Left lung (tissue), 10 donors: ENCODE results near the gene TIMM10B. TPM values are rescaled to one million over a fixed set of nuclear protein-coding genes. Genes with fewer than 3 reads are reported as not detected.

Experiments used
- ATAC-seq: fragments of 200-7000 bp; cut with Tn5 transposase; one replicate; pipeline ENCODE4 v1.9.1; 2020; ENCODE audit warnings: moderate library complexity
- DNase-seq, 4 donors: peaks; one replicate each; pipeline ENCODE4 v3.0.0-alpha.2; 2013 to 2020
- H3K27ac ChIP-seq, 2 donors: fragments of 200-600 bp; sonication (generic) in 1 of 2; one replicate each; pipeline versions ENCODE4 v1.5.0 to v1.8.0; 2020 to 2021
- H3K27me3 ChIP-seq, 2 donors: fragments of 200-600 bp; sonication (generic) in 1 of 2; one replicate each; pipeline versions ENCODE4 v1.5.0 to v1.8.0; 2020 to 2021
- H3K36me3 ChIP-seq, 2 donors: fragments of 200-600 bp; sonication (generic) in 1 of 2; one replicate each; pipeline versions ENCODE4 v1.5.0 to v1.8.0; 2020 to 2021
- H3K4me1 ChIP-seq, 2 donors: fragments of 200-600 bp; one replicate each; pipeline ENCODE4 v1.8.0; 2021
- H3K4me3 ChIP-seq, 2 donors: fragments of 200-600 bp; sonication (generic) in 1 of 2; one replicate each; pipeline versions ENCODE4 v1.5.0 to v1.8.0; 2020 to 2021; ENCODE audit warnings: mild to moderate bottlenecking in 1 of 2
- H3K9me3 ChIP-seq, 2 donors: fragments of 200-600 bp; sonication (generic) in 1 of 2; one replicate each; pipeline versions ENCODE4 v1.5.0 to v1.8.0; 2020 to 2021
- intact Hi-C, 2 donors: fragments of 100-400 bp; cut with DNase I; formaldehyde crosslinking; loops; one replicate each; pipeline versions ENCODE4 v1.11.2 to v1.14.2; 2022
- polyA plus RNA-seq, 6 donors: library from polyadenylated mRNA; unstranded; fragments of 120-200 nt; gene quantifications; one replicate each; pipeline ENCODE4 v1.2.1, GENCODE V29; 2013; ENCODE audit not compliant: insufficient read length in 6 of 6
- total RNA-seq, 2 donors: library from RNA; stranded (reverse); fragmentation: NEBNext Ultra II Directional; extraction: Animal tissue kit (Norgen Biotek cat#: 25700); gene quantifications; one replicate each; pipeline ENCODE4 v1.2.1, GENCODE V29; 2021
- TF ChIP-seq, protein P1 (sequence below), 2 donors: fragments of 200-600 bp; sonication (generic) in 1 of 2; IDR thresholded peaks; one replicate each; pipeline versions ENCODE4 v1.5.0 to v1.8.0; 2021; ENCODE audit warnings: antibody characterized with exemption in 2 of 2
- donor health status: DM: no; HTN: yes; CAD: no.
- donor health status: DM: no; HTN: no; CAD: no.

Gene TIMM10B
- total and polyA plus RNA-seq, 8 donors = 29.0 to 46.4 (median 30.9) TPM

DNA sequence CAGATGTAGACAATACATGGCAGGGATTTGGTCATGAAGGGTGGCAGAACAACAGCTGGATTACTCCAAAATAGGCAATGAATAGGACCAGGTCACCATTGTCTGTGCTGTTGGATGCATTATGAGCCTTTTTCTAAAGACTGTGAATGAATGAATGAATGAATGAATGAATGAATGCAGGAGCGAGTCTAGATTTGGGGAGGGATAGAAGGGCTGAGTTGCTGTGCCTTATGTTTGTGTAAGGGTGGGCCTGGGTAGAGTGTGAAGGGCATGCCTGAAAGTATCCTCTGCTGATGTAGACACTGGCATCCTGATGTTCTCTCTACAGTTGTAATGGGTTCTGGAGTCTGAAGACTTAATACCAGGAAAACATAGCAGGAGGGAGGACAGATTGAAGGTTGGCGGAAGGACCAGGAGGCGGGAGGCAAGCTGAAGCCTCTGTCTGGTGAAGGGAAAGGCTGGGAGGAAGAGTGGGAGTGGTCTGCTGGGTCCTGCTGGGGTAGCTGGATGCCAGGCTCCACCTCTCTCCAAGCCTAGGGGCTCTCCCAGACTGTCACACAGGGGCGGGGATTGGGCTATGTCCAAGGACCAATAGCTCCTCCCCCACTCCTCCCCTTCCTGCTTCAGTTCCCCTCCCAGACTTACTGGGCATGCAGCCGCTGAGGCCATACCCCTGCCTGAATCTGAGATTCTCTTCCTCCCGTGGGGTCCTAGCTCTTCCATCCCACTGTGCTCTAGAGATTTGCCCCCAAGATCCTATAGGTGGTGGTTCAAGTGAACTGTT is 12.4 kb upstream of the TIMM10B start:
- Histone ChIP-seq H3K36me3 (peaks cover 0 to 21% of the 10 kb centered on the region in 2 donors), H3K27ac (peak overlapping the region in 1 of 2 donors; percentile 55), H3K27me3 (no peaks in the 10 kb centered on the region), H3K4me3 (no peak overlapping the region), H3K4me1 (peaks cover 17 to 25% of the 10 kb centered on the region in 2 donors), H3K9me3 (no peaks in the 10 kb centered on the region)
- ATAC-seq (peak; percentile 76), DNase-seq (peak; percentile 85 to 95 (median 86))
- TF ChIP-seq, protein P1, sequence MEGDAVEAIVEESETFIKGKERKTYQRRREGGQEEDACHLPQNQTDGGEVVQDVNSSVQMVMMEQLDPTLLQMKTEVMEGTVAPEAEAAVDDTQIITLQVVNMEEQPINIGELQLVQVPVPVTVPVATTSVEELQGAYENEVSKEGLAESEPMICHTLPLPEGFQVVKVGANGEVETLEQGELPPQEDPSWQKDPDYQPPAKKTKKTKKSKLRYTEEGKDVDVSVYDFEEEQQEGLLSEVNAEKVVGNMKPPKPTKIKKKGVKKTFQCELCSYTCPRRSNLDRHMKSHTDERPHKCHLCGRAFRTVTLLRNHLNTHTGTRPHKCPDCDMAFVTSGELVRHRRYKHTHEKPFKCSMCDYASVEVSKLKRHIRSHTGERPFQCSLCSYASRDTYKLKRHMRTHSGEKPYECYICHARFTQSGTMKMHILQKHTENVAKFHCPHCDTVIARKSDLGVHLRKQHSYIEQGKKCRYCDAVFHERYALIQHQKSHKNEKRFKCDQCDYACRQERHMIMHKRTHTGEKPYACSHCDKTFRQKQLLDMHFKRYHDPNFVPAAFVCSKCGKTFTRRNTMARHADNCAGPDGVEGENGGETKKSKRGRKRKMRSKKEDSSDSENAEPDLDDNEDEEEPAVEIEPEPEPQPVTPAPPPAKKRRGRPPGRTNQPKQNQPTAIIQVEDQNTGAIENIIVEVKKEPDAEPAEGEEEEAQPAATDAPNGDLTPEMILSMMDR (IDR thresholded peaks at IDR 0.05) = no peak
- intact Hi-C loops = no loop called here

DNA sequence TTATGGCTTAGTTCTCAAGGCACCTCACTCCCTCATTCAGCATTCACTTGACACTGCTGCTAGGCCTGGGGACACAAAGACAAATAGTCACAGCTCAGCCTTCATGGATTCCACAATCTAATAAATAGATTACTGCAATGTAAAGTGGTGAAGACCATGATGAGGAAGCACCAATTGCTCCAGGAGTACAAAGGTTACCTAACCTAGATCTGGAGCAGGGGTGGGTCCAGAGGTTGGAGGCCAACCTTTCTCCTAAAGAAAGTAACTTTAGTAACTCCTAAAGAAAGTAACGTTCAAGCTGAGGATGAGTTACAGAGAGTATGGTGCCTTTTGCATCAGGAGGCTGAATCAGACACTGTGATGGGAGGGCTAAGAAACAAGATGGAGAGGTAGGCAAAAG is 11.7 kb upstream of the TIMM10B start:
- Histone ChIP-seq H3K9me3 (no peaks in the 10 kb centered on the region), H3K36me3 (peaks cover 0 to 14% of the 10 kb centered on the region in 2 donors), H3K27me3 (no peaks in the 10 kb centered on the region), H3K4me3 (no peak overlapping the region), H3K4me1 (peaks cover 20 to 32% of the 10 kb centered on the region in 2 donors), H3K27ac (peak overlapping the region in 1 of 2 donors; percentile 55)
- intact Hi-C loops = no loop called here
- TF ChIP-seq, protein P1 (IDR thresholded peaks at IDR 0.05) = no peak
- DNase-seq (no peak), ATAC-seq (no peak)

DNA sequence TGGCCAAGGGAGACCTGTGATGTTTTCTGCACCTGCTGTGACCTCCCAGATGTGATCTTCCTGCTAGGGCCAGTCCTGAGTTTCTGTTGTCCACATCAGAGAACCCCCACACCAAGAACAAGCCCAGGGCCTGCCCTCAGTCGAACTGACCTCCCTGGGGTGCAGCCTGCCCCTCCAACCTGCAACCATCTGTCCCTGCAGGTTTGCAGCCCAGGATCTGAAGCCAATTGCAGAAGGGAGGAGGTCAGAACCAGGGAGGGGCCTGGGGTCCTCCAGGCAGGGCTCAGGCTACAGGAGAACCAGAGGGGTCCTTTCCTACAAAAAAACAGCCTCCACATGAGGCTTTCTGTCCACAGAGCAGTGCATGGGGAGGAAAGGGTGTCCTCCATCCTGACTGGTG is 8.4 kb upstream of the TIMM10B start:
- intact Hi-C loops = no loop called here
- Histone ChIP-seq H3K27me3 (no peaks in the 10 kb centered on the region), H3K4me3 (peak overlapping the region; percentile 64 to 72), H3K4me1 (peaks cover 22 to 38% of the 10 kb centered on the region in 2 donors), H3K36me3 (peaks cover 0 to 18% of the 10 kb centered on the region in 2 donors), H3K27ac (no peak overlapping the region), H3K9me3 (no peaks in the 10 kb centered on the region)
- ATAC-seq = no peak
- DNase-seq = peak in 1 of 4 donors; percentile 31
- TF ChIP-seq, protein P1 (IDR thresholded peaks at IDR 0.05) = no peak

DNA sequence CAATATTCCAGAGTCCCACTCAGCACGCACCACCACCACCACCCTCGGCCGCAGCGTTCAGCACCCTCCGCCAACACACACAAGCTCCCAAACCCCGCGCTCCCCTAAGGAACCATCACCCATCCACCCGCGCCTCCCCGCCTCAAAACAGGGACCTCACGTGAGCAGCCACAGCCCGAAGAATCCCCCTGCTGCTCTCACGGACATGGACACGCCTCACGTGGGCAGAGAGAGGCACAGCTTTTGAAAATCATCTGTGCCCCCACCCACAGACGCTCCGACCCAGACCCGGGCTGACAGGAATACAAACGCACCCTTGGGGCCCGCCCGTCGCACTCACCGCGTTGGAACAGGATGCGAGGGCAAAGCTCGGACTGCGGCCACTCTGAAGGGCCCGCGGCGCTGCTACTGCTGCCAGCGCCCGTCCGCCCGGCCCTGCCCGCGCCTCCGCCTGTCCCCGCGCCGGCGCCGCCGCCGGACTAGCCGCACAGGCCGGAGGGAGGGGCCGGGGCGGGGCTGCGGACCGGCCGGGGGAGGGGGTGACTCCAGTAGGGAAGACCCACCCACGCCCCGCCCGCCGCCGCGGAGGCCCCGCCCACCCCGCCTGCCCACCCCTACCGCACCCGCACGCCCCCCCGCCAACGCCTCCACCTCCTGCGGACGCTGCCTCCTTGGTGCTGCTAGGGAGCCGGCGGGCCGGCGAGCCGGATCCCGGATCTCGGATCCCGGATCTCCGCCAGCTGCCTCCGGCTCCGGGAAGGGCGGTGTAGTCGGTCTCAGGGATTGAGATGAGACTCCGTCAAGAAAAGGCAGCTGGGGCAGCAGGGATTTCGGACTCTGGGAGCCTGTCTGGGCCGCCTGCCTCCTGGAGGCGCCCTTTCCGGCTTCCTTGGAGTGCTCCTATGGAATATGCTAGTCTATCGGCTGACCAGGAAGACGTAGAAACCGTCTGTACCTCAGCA is 7.6 kb upstream of the TIMM10B start, which contains the start of gene TRIM3:
TRIM3 (minus strand) TSS at position 491 of the 962 bp plus-strand sequence. CDS start 8,246 bp downstream, outside the sequence.
- Histone ChIP-seq H3K27ac (peak within 1 kb of the TSS; percentile 90 to 97), H3K27me3 (no peaks in the 10 kb centered on the region), H3K9me3 (no peaks in the 10 kb centered on the region), H3K36me3 (peaks cover 0 to 26% of the 10 kb centered on the region in 2 donors), H3K4me1 (peaks cover 21 to 36% of the 10 kb centered on the region in 2 donors), H3K4me3 (peak within 1 kb of the TSS; percentile 64 to 72)
- TF ChIP-seq, protein P1 (IDR thresholded peaks at IDR 0.05) = no peak
- peak; percentile 83 to 98 (median 94) for DNase-seq
- peak; percentile 90 for ATAC-seq
- intact Hi-C loops = no loop called here
